HL-60 (cell line): ENCODE measurements around the gene NGFR.

Experiments used
- CTCF ChIP-seq: IDR thresholded peaks from one replicate; pipeline ENCODE4 v1.5.1; 2011; ENCODE audit warnings: low read length, control low read depth, inconsistent platforms; ENCODE audit not compliant: insufficient read depth
- POLR2AphosphoS5 ChIP-seq: IDR thresholded peaks from 2 replicates; pipeline ENCODE4 v1.6.1; 2012; ENCODE audit warnings: low read depth
- REST ChIP-seq: IDR thresholded peaks from 2 replicates; pipeline ENCODE4 v1.6.1; 2012; ENCODE audit warnings: low read depth; ENCODE audit not compliant: insufficient replicate concordance

- TF ChIP-seq CTCF (no peak), POLR2AphosphoS5 (no peak), REST (no peak)
These were observed 53.0 kb downstream of the NGFR start for GRCh38 chr17:49548051-49548505.
